Measurements from ENCODE around the gene KLK15. TPM values are rescaled to one million over a fixed set of nuclear protein-coding genes. Genes with fewer than 3 reads are reported as not detected.

KLK15 gene, protein sequence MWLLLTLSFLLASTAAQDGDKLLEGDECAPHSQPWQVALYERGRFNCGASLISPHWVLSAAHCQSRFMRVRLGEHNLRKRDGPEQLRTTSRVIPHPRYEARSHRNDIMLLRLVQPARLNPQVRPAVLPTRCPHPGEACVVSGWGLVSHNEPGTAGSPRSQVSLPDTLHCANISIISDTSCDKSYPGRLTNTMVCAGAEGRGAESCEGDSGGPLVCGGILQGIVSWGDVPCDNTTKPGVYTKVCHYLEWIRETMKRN
- not detected in 2 replicates for total RNA-seq

GRCh38 chr19:50833117-50833801 lies at the start of gene KLK15:
Gene KLK15, minus strand, starts transcription at chr19:50833574. Its CDS starts 2,082 bp downstream, at chr19:50831492.

DNA sequence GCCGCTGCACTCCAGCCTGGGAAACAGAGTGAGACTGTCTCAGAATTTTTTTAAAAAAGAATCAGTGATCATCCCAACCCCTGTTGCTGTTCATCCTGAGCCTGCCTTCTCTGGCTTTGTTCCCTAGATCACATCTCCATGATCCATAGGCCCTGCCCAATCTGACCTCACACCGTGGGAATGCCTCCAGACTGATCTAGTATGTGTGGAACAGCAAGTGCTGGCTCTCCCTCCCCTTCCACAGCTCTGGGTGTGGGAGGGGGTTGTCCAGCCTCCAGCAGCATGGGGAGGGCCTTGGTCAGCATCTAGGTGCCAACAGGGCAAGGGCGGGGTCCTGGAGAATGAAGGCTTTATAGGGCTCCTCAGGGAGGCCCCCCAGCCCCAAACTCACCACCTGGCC lies 39.7 kb upstream of the KLK15 start, which contains the start of gene KLK2:
Gene KLK2 (plus strand): TSS at position 384 of the 400 bp plus-strand sequence. CDS start 35 bp downstream, outside the sequence.

DNA sequence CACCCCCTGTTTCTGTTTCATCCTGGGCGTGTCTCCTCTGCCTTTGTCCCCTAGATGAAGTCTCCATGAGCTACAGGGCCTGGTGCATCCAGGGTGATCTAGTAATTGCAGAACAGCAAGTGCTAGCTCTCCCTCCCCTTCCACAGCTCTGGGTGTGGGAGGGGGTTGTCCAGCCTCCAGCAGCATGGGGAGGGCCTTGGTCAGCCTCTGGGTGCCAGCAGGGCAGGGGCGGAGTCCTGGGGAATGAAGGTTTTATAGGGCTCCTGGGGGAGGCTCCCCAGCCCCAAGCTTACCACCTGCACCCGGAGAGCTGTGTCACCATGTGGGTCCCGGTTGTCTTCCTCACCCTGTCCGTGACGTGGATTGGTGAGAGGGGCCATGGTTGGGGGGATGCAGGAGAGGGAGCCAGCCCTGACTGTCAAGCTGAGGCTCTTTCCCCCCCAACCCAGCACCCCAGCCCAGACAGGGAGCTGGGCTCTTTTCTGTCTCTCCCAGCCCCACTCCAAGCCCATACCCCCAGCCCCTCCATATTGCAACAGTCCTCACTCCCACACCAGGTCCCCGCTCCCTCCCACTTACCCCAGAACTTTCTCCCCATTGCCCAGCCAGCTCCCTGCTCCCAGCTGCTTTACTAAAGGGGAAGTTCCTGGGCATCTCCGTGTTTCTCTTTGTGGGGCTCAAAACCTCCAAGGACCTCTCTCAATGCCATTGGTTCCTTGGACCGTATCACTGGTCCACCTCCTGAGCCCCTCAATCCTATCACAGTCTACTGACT lies 21.4 kb upstream of the KLK15 start, which contains the start of gene KLK3:
Gene KLK3 (plus strand): TSS at position 280 of the 775 bp plus-strand sequence. CDS start 41 bp downstream, at position 321.

DNA sequence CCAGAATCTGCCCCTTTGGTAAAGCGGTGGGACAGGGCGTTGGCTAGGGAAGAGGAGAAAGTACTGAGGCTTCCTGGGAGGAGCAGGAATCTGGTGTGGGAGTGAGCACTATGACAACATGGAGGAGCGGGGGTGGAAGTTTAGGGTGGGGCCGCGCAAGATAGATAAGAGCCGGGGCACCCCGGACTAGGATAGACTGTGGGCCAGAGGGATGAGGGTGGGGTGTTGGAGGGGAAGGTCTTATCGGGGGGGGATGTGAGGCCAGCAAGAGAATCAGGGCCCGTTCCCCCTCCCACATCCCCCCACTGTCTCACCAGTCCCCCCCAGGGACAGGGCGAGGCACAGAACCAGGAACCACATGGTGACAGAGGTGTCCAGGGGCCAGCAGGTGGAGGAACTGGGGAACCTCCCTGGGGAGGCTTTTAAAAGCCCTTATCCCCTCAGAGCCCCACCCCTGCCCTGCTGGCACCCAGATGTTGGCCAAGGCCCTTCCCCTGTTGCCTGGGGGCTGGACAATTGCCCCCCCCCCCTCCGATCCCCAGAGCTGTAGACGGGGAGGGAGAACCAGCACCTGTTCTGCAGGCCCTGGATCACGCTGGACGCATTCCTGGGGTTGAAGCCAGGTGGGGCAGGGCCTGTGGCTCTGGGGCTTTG lies 9.9 kb downstream of the KLK15 start, which contains the start of gene KLK1:
Gene KLK1 (minus strand): TSS at position 399 of the 654 bp plus-strand sequence. CDS start 39 bp downstream, at position 360.

GRCh38 chr19:50790396-50790795 lies 43.0 kb downstream of the KLK15 start, which contains the start of gene ACP4:
Gene ACP4, plus strand, starts transcription at chr19:50790415. Its CDS starts 0 bp downstream, at chr19:50790415.

Other genes with a start within 250 kb of the KLK15 start
- 0.11 and 0.25 TPM in 2 replicates for gene SYT3, start 193.7 kb downstream of the KLK15 start, total RNA-seq
- gene C19orf81, start 184.1 kb downstream of the KLK15 start, total RNA-seq = 0.22 TPM in 1 of 2 replicates, not detected in the other
- 13.0 and 26.0 TPM in 2 replicates for gene SHANK1, start 113.8 kb downstream of the KLK15 start, total RNA-seq
- gene CLEC11A, start 110.2 kb downstream of the KLK15 start, total RNA-seq = 79.9 and 87.2 TPM in 2 replicates
- not detected in 2 replicates for gene GPR32, start 63.1 kb downstream of the KLK15 start, total RNA-seq
- not detected in 2 replicates for gene ACP4, start 43.2 kb downstream of the KLK15 start, total RNA-seq
- gene KLK1, start 9.8 kb downstream of the KLK15 start, total RNA-seq = not detected in 2 replicates
- gene KLK3, start 21.3 kb upstream of the KLK15 start, total RNA-seq = not detected in 2 replicates
- gene KLK2, start 39.9 kb upstream of the KLK15 start, total RNA-seq = 0.22 TPM in 1 of 2 replicates, not detected in the other
- gene KLK4, start 77.8 kb upstream of the KLK15 start, total RNA-seq = not detected in 2 replicates
- not detected in 2 replicates for gene KLK5, start 119.5 kb upstream of the KLK15 start, total RNA-seq
- not detected in 2 replicates for gene KLK6, start 136.0 kb upstream of the KLK15 start, total RNA-seq
- not detected in 2 replicates for gene KLK7, start 150.3 kb upstream of the KLK15 start, total RNA-seq
- gene KLK8, start 168.0 kb upstream of the KLK15 start, total RNA-seq = not detected in 2 replicates
- gene KLK10, start 186.1 kb upstream of the KLK15 start, total RNA-seq = not detected in 2 replicates
- gene KLK11, start 193.0 kb upstream of the KLK15 start, total RNA-seq = not detected in 2 replicates
- not detected in 2 replicates for gene KLK12, start 201.4 kb upstream of the KLK15 start, total RNA-seq
- gene KLK13, start 231.5 kb upstream of the KLK15 start, total RNA-seq = not detected in 2 replicates
- gene KLK14, start 249.3 kb upstream of the KLK15 start, total RNA-seq = not detected in 2 replicates